SK-N-SH (cell line): ENCODE measurements around the gene PNPLA1. TPM values are rescaled to one million over a fixed set of nuclear protein-coding genes. Genes with fewer than 3 reads are reported as not detected.

Source experiments
- CTCF ChIA-PET: fragments of 300-600, 350-600 bp; formaldehyde crosslinking; extraction: SDS; loops from one replicate; lab custom pipeline; 2021; lab: Yijun Ruan, JAX
- POLR2A ChIA-PET: fragments of 350-600 bp; sonication (Branson Sonifier 250); formaldehyde crosslinking; extraction: SDS; loops from one replicate; lab custom pipeline; 2020; ENCODE audit warnings: antibody characterized with exemption, inconsistent platforms; lab: Yijun Ruan, JAX
- DNase-seq: peaks from one replicate; pipeline ENCODE4 v3.0.0; 2012
- H2AFZ ChIP-seq: fragments of 200-600 bp; sonication (generic); 2 replicates; pipeline ENCODE4 v1.8.1; 2016; ENCODE audit warnings: antibody characterized with exemption, mild to moderate bottlenecking, low read depth
- H3F3A ChIP-seq: fragments of 200-600 bp; sonication (generic); replicated peaks from 2 replicates; pipeline ENCODE3; 2016; ENCODE audit warnings: antibody characterized with exemption, mild to moderate bottlenecking; ENCODE audit not compliant: insufficient read depth
- H3K27ac ChIP-seq, 2 experiments: fragments of 200-500 bp in 1 of 2; fragments of 200-600 bp in 1 of 2; sonication (Bioruptor generic) in 1 of 2; sonication (generic), shearing (Covaris generic) in 1 of 2; 2 replicates each; pipeline versions ENCODE4 v1.5.1 to v1.6.1; 2014 to 2016; ENCODE audit warnings: low read depth in 2 of 2, inconsistent platforms in 1 of 2, low read length in 1 of 2, mild to moderate bottlenecking in 1 of 2, mixed read lengths in 1 of 2
- H3K27me3 ChIP-seq: fragments of 200-600 bp; sonication (generic), shearing (Covaris generic); 2 replicates; pipeline ENCODE4 v1.6.1; 2016; ENCODE audit warnings: mixed run types; ENCODE audit not compliant: insufficient read depth
- H3K36me3 ChIP-seq, 2 experiments: fragments of 200-500 bp in 1 of 2; fragments of 200-600 bp in 1 of 2; sonication (Bioruptor generic) in 1 of 2; sonication (generic) in 1 of 2; replicated peaks in 1 of 2; 2 replicates each; pipeline versions ENCODE3 to v1.5.1; 2014 to 2016; ENCODE audit warnings: low read length in 1 of 2, mild to moderate bottlenecking in 1 of 2; ENCODE audit not compliant: insufficient read depth in 2 of 2, control insufficient read depth in 1 of 2
- H3K4me1 ChIP-seq, 2 experiments: fragments of 200-500 bp in 1 of 2; fragments of 200-600 bp in 1 of 2; sonication (Bioruptor generic) in 1 of 2; sonication (generic), shearing (Covaris generic) in 1 of 2; 2 replicates each; pipeline versions ENCODE4 v1.5.1 to v1.6.1; 2014 to 2016; ENCODE audit warnings: low read depth in 1 of 2, low read length in 1 of 2, mixed run types in 1 of 2; ENCODE audit not compliant: insufficient read depth in 2 of 2, control insufficient read depth in 1 of 2
- H3K4me2 ChIP-seq: fragments of 200-600 bp; sonication (generic), shearing (Covaris generic); 2 replicates; pipeline ENCODE4 v1.6.1; 2017; ENCODE audit warnings: mixed run types
- H3K4me3 ChIP-seq, 2 experiments: fragments of 200-500 bp in 1 of 2; fragments of 200-600 bp in 1 of 2; sonication (Bioruptor generic) in 1 of 2; sonication (generic), shearing (Covaris generic) in 1 of 2; 2 replicates each; pipeline versions ENCODE4 v1.5.1 to v1.8.1; 2014 to 2016; ENCODE audit warnings: low read depth in 2 of 2, inconsistent platforms in 1 of 2, low read length in 1 of 2, mild to moderate bottlenecking in 1 of 2, mixed read lengths in 1 of 2, moderate library complexity in 1 of 2
- H3K79me2 ChIP-seq: fragments of 200-600 bp; sonication (generic); 2 replicates; pipeline ENCODE4 v1.8.1; 2017; ENCODE audit warnings: mild to moderate bottlenecking; ENCODE audit not compliant: insufficient read depth
- H3K9ac ChIP-seq: fragments of 200-600 bp; sonication (generic); 2 replicates; pipeline ENCODE4 v1.6.1; 2017; ENCODE audit warnings: mixed run types
- H3K9me2 ChIP-seq: fragments of 200-600 bp; sonication (generic); 2 replicates; pipeline ENCODE4 v1.6.1; 2017; ENCODE audit warnings: mixed run types
- H3K9me3 ChIP-seq: fragments of 200-600 bp; sonication (generic); 2 replicates; pipeline ENCODE4 v1.6.1; 2017; ENCODE audit warnings: mixed run types, mild to moderate bottlenecking, moderate library complexity
- H4K20me1 ChIP-seq: fragments of 200-600 bp; sonication (generic); 2 replicates; pipeline ENCODE4 v1.6.1; 2017; ENCODE audit warnings: mild to moderate bottlenecking, mixed run types; ENCODE audit not compliant: insufficient read depth
- CHD2 ChIP-seq: fragments of 150-350 bp; IDR thresholded peaks from 2 replicates; pipeline ENCODE4 v1.6.1; 2018; ENCODE audit warnings: low read length; ENCODE audit not compliant: partially characterized antibody
- CTCF ChIP-seq: fragments of 200-600 bp; sonication (generic); IDR thresholded peaks from 2 replicates; pipeline ENCODE4 v1.6.1; 2017; ENCODE audit warnings: antibody characterized with exemption, mild to moderate bottlenecking, moderate library complexity
- FOSL2 ChIP-seq: IDR thresholded peaks from 2 replicates; pipeline ENCODE4 v1.4.0; 2012; ENCODE audit warnings: low read depth, mild to moderate bottlenecking, moderate library complexity, borderline replicate concordance
- FOXJ3 ChIP-seq: sonication (generic); formaldehyde crosslinking; IDR thresholded peaks from 2 replicates; pipeline ENCODE4 v1.5.1; 2020; ENCODE audit warnings: mild to moderate bottlenecking, missing genetic modification reagents
- FOXM1 ChIP-seq: IDR thresholded peaks from 2 replicates; pipeline ENCODE4 v1.4.0; 2012; ENCODE audit warnings: low read depth, mild to moderate bottlenecking
- GABPA ChIP-seq: IDR thresholded peaks from 2 replicates; pipeline ENCODE4 v1.4.0; 2012; ENCODE audit warnings: low read depth, mild to moderate bottlenecking
- MEF2A ChIP-seq: IDR thresholded peaks from 2 replicates; pipeline ENCODE4 v1.4.0; 2012; ENCODE audit warnings: low read depth, borderline replicate concordance
- NRF1 ChIP-seq: IDR thresholded peaks from 2 replicates; pipeline ENCODE4 v1.6.1; 2012; ENCODE audit warnings: low read depth, mild to moderate bottlenecking, low read length
- PBX3 ChIP-seq: IDR thresholded peaks from 2 replicates; pipeline ENCODE4; 2012
- POLR2AphosphoS5 ChIP-seq: IDR thresholded peaks from 2 replicates; pipeline ENCODE4 v1.6.1; 2012; ENCODE audit warnings: low read depth, low read length
- RCOR1 ChIP-seq: fragments of 150-350 bp; IDR thresholded peaks from 2 replicates; pipeline ENCODE4 v1.6.1; 2017; ENCODE audit warnings: antibody characterized with exemption, low read length
- TEAD4 ChIP-seq: IDR thresholded peaks from 2 replicates; pipeline ENCODE4 v1.4.0; 2012; ENCODE audit warnings: mild to moderate bottlenecking, borderline replicate concordance; ENCODE audit not compliant: insufficient read depth
- USF2 ChIP-seq: fragments of 150-350 bp; IDR thresholded peaks from 2 replicates; pipeline ENCODE4 v1.6.1; 2017; ENCODE audit warnings: antibody characterized with exemption, low read length, low read depth, borderline replicate concordance
- ZBTB33 ChIP-seq: IDR thresholded peaks from 2 replicates; pipeline ENCODE4 v1.4.0; 2012; ENCODE audit warnings: low read depth, borderline replicate concordance
- WGBS: methylation state at CpG from one replicate; pipeline ENCODE4 v1.1.6; 2017; ENCODE audit warnings: low lambda C conversion rate; 5-methylcytosine and 5-hydroxymethylcytosine counted together
- polyA plus RNA-seq, 3 experiments: library from polyadenylated mRNA; depleted of rRNA; stranded (reverse); fragments of >200 nt; gene quantifications; 2 replicates each; pipeline ENCODE4 v1.2.3, GENCODE V29; 2012

Gene PNPLA1
- polyA plus RNA-seq, 1 of the 3 experiments (the other 2 are of a cell fraction) = not detected

GRCh38 chr6:36284359-36284758 is 14.5 kb downstream of the PNPLA1 start:
- CTCF ChIA-PET = interaction anchor here (0.7 to 12.8 kb wide), 2 partner anchors 19 to 31 kb away, joined by 3 to 161 read pairs; no protein-coding TSS in a partner anchor
- H3K9me3 ChIP-seq = no peaks in the 10 kb centered on the region
- POLR2A ChIA-PET = no interaction called here

DNA sequence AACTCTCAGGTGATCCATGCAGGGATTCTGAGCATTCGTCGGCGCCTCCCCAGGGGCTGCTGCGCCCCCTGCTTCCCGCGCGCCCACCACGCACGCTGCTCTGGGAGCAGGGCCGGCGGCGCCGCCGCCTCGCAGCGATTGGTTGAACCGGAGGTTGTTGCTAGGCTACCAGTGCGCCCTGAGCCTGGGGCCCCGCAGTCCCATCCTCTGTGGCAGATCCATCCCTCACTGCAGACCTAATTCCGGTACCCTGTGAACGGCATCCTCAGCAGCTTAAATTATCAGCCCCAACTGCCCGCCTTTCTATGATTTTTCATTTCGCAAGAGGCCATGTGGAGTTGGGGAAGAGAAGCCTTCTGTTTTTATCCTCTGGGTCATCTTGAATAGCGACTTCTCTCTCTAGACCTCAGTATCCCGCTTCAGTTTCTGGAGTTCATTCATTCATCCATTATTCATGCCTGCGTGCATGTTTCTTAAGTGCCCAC is 15.4 kb downstream of the PNPLA1 start:
- H3K27ac ChIP-seq = peak overlapping the region in 1 of 2 experiments; percentile 18; a peak in 1 of 4 replicates
- no peak overlapping the region for H2AFZ ChIP-seq
- H3K4me3 ChIP-seq = peak overlapping the region in 1 of 2 experiments; percentile 17; a peak in 1 of 4 replicates
- H3F3A ChIP-seq = no peaks in the 10 kb centered on the region
- H3K9me2 ChIP-seq = no peaks in the 10 kb centered on the region
- 38% methylated on average over 21 of the region's 26 CpGs for WGBS
- no peaks in the 10 kb centered on the region for H3K9me3 ChIP-seq
- H3K4me2 ChIP-seq = no peak overlapping the region
- no peaks in the 10 kb centered on the region for H3K79me2 ChIP-seq
- H3K9ac ChIP-seq = no peak overlapping the region
- ChIA-PET POLR2A (no interaction called here), CTCF (interaction anchor here (12.8 kb wide), 1 partner anchor 18 kb away, joined by 161 read pairs; no protein-coding TSS in a partner anchor)
- H3K4me1 ChIP-seq = peaks cover 0 to 9% of the 10 kb centered on the region in 2 experiments; a peak in 1 of 4 replicates
- no peaks in the 10 kb centered on the region for H4K20me1 ChIP-seq
- peak; percentile 94 for DNase-seq
- H3K27me3 ChIP-seq = peaks cover 29% of the 10 kb centered on the region
- no peaks in the 10 kb centered on the region for H3K36me3 ChIP-seq
- TF ChIP-seq CHD2 = no peak
- TF ChIP-seq RCOR1 = 0 out of 2 replicates have a peak, but pooled peaks have one; percentile 17
- no peak for TF ChIP-seq MEF2A
- TF ChIP-seq FOSL2 = no peak
- no peak for TF ChIP-seq PBX3
- no peak for TF ChIP-seq TEAD4
- no peak for TF ChIP-seq NRF1
- no peak for TF ChIP-seq ZBTB33
- no peak for TF ChIP-seq CTCF
- TF ChIP-seq POLR2AphosphoS5 = no peak
- no peak for TF ChIP-seq USF2

More at GRCh38 chr6:36284359-36284758, 14.5 kb downstream of the PNPLA1 start:
- H3K9ac ChIP-seq = no peak overlapping the region
- no peaks in the 10 kb centered on the region for H3K9me2 ChIP-seq
- no peak overlapping the region for H3K4me3 ChIP-seq
- no peak overlapping the region for H3K4me2 ChIP-seq
- peaks cover 0 to 9% of the 10 kb centered on the region in 2 experiments; a peak in 1 of 4 replicates for H3K4me1 ChIP-seq
- H4K20me1 ChIP-seq = no peaks in the 10 kb centered on the region
- WGBS = 93% methylated on average over 1 of the region's 1 CpG
- H3K79me2 ChIP-seq = no peaks in the 10 kb centered on the region
- no peak for DNase-seq
- no peaks in the 10 kb centered on the region for H3K36me3 ChIP-seq
- H3K27me3 ChIP-seq = peaks cover 31% of the 10 kb centered on the region
- H2AFZ ChIP-seq = no peak overlapping the region
- H3K27ac ChIP-seq = no peak overlapping the region
- no peaks in the 10 kb centered on the region for H3F3A ChIP-seq
- no peak for TF ChIP-seq CTCF
- no peak for TF ChIP-seq FOXM1
- TF ChIP-seq FOXJ3 (CRISPR knock-in tag) = no peak
- TF ChIP-seq GABPA = no peak
- TF ChIP-seq CHD2 = no peak
- TF ChIP-seq, all 33 proteins: peak for 0
